Measurements from ENCODE around the gene ASB14.

Gene ASB14

DNA sequence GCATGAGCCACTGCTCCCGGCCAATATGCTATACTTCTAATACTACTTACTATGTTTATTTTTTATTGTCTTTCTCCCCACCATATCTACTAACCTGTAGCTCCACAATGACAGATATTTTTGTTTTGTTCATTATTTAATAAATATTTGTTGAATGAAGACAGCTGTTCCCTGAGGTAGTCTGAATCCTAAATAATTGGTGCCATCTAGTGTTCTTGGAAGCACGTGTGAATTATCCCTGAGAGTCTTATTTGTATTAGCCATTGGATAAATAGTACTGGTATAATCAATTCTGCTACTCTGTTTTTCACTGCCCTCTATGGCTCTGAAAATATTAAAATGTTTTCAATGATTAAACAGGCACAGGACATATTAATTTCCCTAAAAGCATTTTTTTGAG lies 70.6 kb downstream of the ASB14 start:
- H3K4me3 ChIP-seq (ENCODE audit: control insufficient read depth in 1 of 7, extremely low read depth in 1 of 7, insufficient read depth in 4 of 7, low read depth in 2 of 7, low read length in 6 of 7), result no peak overlapping the region
- no peak for DNase-seq
- H3K4me1 ChIP-seq (ENCODE audit: control extremely low read depth in 1 of 4, control insufficient read depth in 4 of 4, insufficient read depth in 4 of 4, low read length in 3 of 4), result peaks cover 0 to 22% (median 12%) of the 10 kb centered on the region in 4 experiments
- CTCF ChIA-PET, result interaction anchor here (1.0 to 1.6 kb wide), 7 partner anchors 10 to 226 kb away, joined by 3 to 5 read pairs (median 3); partner anchors contain the start of gene HESX1
- H3K9me3 ChIP-seq (ENCODE audit: control extremely low read depth in 1 of 5, control insufficient read depth in 4 of 5, insufficient read depth in 2 of 5, low read depth in 1 of 5, low read length in 4 of 5), result no peaks in the 10 kb centered on the region
- no peaks in the 10 kb centered on the region for H3K27me3 ChIP-seq (replicated peaks in 2 of 5; ENCODE audit: control insufficient read depth in 4 of 5, insufficient read depth in 5 of 5, low read length in 4 of 5)
- no peak overlapping the region for H3K27ac ChIP-seq (ENCODE audit: insufficient read depth in 1 of 2, low read depth in 1 of 2, low read length in 2 of 2, poor library complexity in 1 of 2, severe bottlenecking in 2 of 2)
- no peaks in the 10 kb centered on the region for H3K36me3 ChIP-seq (ENCODE audit: control insufficient read depth in 4 of 4, insufficient read depth in 4 of 4, low read length in 3 of 4)
- POLR2A ChIA-PET, result no interaction called here
- WGBS (ENCODE audit: insufficient coverage), result no CpG with 5 or more reads among the region's 2 CpGs
